ENCODE results near the gene NDST3. TPM values are rescaled to one million over a fixed set of nuclear protein-coding genes. Genes with fewer than 3 reads are reported as not detected.
"Not testable (repeated sequence)": the region's sequence is repeated elsewhere in the genome, so short reads cannot be mapped to it uniquely, and the experiment has no call there.

The NDST3 gene
- total RNA-seq, 1 donor from 2014 or later = not detected

DNA sequence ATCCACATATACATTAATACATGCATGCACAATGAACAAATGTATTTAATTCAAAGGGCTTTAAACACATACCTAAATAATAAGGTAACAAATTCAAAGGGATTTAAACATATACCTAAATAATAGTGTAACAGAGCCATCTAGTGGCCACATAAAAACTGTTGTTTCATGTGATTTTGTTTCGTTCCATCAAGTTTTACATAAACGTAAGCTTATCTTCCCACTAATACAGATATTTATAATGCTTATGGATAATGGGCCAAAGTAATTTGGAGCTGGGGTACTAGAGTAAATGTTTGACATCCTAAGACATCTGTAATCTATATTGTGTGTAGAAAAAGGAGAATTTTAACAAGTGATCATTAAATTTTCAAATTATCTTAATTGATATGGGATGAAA lies 236.2 kb downstream of the NDST3 start:
- peak; percentile 63 to 81 for DNase-seq (ENCODE audit: low read depth in 2 of 2)

GRCh38 chr4:118271788-118272187 lies 237.5 kb downstream of the NDST3 start:
- DNase-seq (ENCODE audit: low read depth in 2 of 2) = no peak

GRCh38 chr4:118273642-118274041 lies 239.4 kb downstream of the NDST3 start:
- no peak for DNase-seq (ENCODE audit: low read depth in 2 of 2)

DNA sequence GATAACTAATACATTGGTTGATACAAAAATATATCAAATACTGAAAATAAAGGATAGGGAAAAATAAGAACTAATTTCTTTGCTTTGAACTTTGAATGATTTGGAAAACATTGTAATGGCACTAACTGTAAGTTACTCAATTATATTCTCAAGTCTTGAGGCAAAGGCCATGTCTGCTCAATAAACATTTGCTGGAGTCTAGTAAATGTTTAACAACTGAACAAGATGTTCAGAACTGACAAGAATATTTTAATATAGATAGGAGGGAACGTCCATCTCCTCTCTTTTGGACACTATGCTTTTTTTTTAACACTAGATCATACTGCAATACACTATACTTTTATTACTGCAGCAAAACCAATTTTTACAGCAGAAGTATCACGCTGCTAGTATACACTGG lies 242.3 kb downstream of the NDST3 start:
- DNase-seq (ENCODE audit: low read depth in 2 of 2) = no peak

DNA sequence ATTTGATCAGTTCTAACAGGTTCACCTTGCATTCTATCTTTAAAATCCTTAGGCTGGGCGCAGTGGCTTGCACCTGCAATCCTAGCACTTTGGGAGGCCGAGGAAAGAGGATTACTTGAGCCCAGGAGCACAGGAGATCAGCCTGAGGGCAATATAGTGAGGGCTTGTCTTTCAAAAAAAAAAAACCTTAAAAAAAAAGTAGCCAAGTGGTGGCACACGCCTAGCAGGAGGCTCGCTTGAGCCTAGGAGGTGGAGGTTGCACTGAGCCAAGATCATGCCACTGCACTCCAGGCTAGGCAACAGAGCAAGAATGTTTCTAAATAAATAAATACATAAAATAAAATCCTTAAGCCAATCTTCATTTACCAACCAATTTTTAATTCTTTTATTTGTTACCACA lies 243.0 kb downstream of the NDST3 start:
- no peak for DNase-seq (ENCODE audit: low read depth in 2 of 2)

DNA sequence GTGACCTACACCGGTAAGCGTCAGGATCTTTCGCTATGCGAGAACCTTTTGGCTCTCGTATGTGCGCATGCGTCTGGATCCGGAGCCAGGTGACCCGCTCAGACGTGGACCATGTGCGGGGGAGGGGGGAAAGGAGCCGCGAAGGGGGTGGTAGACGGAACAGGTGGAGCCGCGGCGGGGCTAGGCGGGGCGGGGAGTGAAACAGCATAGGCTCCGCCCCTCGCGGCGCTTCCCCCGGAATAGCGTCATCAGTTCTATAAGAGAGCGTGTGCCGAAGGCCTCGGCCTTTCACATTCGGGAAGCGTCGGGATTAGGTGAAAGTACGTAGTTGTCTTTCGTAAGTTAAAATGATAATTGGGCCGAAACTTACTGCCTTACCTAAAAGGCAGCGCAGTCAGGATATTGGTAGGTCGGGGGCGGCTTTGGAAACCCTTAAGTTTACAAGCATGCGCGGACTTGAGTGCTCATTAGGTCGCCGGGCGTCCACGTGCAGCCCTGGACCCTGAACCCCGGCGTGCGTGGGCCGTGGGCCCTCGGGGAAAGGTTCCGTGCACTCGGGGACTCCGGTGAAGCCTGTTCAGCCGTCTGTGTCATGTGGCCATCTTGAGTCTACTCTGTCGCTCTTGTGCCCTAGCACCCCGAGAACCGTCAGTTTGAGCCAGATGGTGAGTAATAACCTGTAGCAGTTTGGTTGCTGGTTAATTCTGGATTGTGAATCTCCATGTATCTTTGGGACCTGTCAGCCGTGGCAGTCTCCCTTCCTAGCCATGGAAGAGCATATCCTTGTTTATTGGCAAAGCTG lies 244.4 kb downstream of the NDST3 start:
- DNase-seq (ENCODE audit: low read depth in 2 of 2) = peak; percentile 92 to 97

DNA sequence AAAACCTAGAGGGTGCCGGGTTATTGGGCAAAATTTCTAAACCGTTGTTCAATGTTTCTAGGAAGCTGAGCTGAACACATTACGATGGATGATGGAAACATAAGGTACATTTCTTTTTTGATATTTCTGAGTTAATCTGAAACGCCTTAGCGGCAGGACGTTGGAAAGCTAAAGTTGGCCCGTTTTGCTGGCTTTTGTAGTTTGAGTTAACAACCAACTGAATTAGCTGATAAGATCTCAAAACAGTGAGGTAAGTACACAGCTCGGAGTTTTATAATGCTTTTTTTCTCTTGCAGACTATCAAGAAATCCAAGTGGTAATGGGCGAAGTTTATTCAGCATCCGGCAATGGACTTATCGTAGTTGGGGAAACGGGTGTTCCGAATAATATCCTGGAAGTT lies 245.0 kb downstream of the NDST3 start:
- peak; percentile 7 to 24 for DNase-seq (ENCODE audit: low read depth in 2 of 2)

GRCh38 chr4:118279920-118280432 lies 245.7 kb downstream of the NDST3 start:
- no peak for DNase-seq (ENCODE audit: low read depth in 2 of 2)

GRCh38 chr4:118280501-118281218 lies 246.4 kb downstream of the NDST3 start:
- peak; percentile 76 to 90 for DNase-seq (ENCODE audit: low read depth in 2 of 2)

- peak; percentile 12 to 15 for DNase-seq (ENCODE audit: low read depth in 2 of 2)
These were observed 247.5 kb downstream of the NDST3 start for GRCh38 chr4:118281611-118282442.

- DNase-seq (ENCODE audit: low read depth in 2 of 2) = no peak
These were observed 248.4 kb downstream of the NDST3 start for GRCh38 chr4:118282692-118283091.

- no peak for DNase-seq (ENCODE audit: low read depth in 2 of 2)
These were observed 249.9 kb downstream of the NDST3 start for GRCh38 chr4:118284169-118284568.

- DNase-seq (ENCODE audit: low read depth in 2 of 2) = no peak
These were observed 251.6 kb downstream of the NDST3 start for GRCh38 chr4:118285931-118286330.

DNA sequence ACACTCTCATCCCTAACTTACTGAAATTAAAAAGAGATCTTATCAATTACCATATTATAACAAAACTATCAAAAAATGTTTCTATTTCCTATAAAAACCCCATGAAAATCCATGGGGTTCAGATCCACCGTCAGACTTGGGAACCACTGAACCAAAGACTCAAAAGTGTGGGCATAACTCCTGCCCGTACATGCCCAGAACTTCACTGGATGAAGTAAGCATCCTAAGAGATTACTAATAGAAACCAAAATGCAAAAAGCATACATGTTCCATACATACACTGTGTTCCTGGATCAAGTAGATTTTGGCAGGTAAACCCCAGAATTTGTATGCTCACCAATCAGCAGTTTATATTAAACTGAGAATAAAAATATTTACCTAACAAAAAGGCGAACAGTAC lies 252.4 kb downstream of the NDST3 start:
- DNase-seq (ENCODE audit: low read depth in 2 of 2) = no peak

DNA sequence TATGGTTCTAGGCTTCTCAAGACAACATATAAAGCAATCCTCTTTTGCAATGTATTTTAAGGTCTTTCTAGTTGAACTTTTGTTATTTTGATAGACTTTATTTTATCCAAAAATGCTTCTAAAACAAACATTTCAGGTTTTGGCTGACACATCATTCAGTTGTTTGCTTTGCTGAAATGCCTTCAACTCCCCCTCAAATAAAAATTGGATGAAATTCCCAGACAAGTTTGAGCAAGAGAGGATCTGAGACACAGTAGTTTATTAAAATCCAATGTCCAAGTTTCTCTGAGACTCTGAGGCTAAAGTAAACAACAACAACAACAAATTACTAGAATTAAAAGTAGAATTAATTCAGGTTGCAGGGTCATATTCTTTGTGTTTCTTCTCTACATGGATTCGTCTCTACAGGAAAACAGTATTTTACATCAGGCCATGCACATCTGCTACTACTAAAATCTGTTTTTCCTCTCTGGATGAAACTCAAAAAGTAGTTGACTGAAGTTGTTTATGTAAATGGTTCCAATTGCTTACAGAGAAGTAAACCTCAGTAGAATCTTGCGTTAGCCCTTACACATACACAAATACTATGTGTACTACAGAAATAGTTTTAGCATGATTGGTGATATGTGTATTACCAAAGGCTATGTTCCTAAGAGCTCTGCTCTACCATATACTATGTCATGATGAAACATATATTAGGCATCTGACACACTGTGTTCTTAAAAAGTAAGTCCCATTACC lies 253.6 kb downstream of the NDST3 start:
- no peak for DNase-seq (ENCODE audit: low read depth in 2 of 2)

GRCh38 chr4:118289794-118290193 lies 255.5 kb downstream of the NDST3 start:
- no peak for DNase-seq (ENCODE audit: low read depth in 2 of 2)

- no peak for DNase-seq (ENCODE audit: low read depth in 2 of 2)
These were observed 256.7 kb downstream of the NDST3 start for GRCh38 chr4:118290951-118291350.

- DNase-seq (ENCODE audit: low read depth in 2 of 2) = no peak
These were observed 262.4 kb downstream of the NDST3 start for GRCh38 chr4:118296729-118297128.

- not testable (repeated sequence) for DNase-seq (ENCODE audit: low read depth in 2 of 2)
These were observed 265.3 kb downstream of the NDST3 start for GRCh38 chr4:118299619-118300018.

- DNase-seq (ENCODE audit: low read depth in 2 of 2) = no peak
These were observed 273.4 kb downstream of the NDST3 start for GRCh38 chr4:118307643-118308042.

Measured in lung microvascular endothelial cell (primary cell).